ENCODE measurements around the gene ITGAD. TPM values are rescaled to one million over a fixed set of nuclear protein-coding genes. Genes with fewer than 3 reads are reported as not detected.

The ITGAD gene
- polyA plus RNA-seq, 2 of the 4 experiments (the other 2 are of a cell fraction) = not detected

- Histone ChIP-seq H3K4me3 (no peak overlapping the region), H3K4me1 (no peaks in the 10 kb centered on the region), H3K4me2 (no peak overlapping the region), H3K27ac (no peak overlapping the region), H3K9me3 (no peaks in the 10 kb centered on the region)
- ChIA-PET CTCF (interaction anchor here (1.1 to 4.8 kb wide), 4 partner anchors 12 to 29 kb away, joined by 3 to 33 read pairs (median 8); partner anchors contain the start of genes ARMC5 and ZNF843), POLR2A (no interaction called here)
- no peak for FAIRE-seq
- ATAC-seq = no peak
- DNase-seq (ENCODE audit: low read depth in 1 of 2, low spot score in 1 of 2) = no peak
- no peak for TF ChIP-seq HOXB13 (CRISPR knock-in tag; IDR thresholded peaks at IDR 0.05; ENCODE audit: low read depth)
- TF ChIP-seq FOSL2 (IDR thresholded peaks at IDR 0.05) = no peak
- no peak for TF ChIP-seq FOSL2 (CRISPR knock-in tag; IDR thresholded peaks at IDR 0.05)
- TF ChIP-seq E2F6 (IDR thresholded peaks at IDR 0.05; ENCODE audit: borderline replicate concordance, low read depth) = no peak
- no peak for TF ChIP-seq CHD4 (IDR thresholded peaks at IDR 0.05; ENCODE audit: borderline replicate concordance)
- TF ChIP-seq SMC3 (IDR thresholded peaks at IDR 0.05) = no peak
- TF ChIP-seq HES2 (IDR thresholded peaks at IDR 0.05) = no peak
- TF ChIP-seq MYC (IDR thresholded peaks at IDR 0.05; ENCODE audit: borderline replicate concordance, low read length) = no peak
- no peak for TF ChIP-seq CTCF (IDR thresholded peaks at IDR 0.05)
- TF ChIP-seq TP53 (CRISPR knock-in tag; IDR thresholded peaks at IDR 0.05) = no peak
- no peak for TF ChIP-seq KDM5A (IDR thresholded peaks at IDR 0.05)
- no peak for TF ChIP-seq ZC3H11A (IDR thresholded peaks at IDR 0.05)
- TF ChIP-seq HDAC2 (IDR thresholded peaks at IDR 0.05) = no peak
- TF ChIP-seq NR3C1 (IDR thresholded peaks at IDR 0.05) = no peak
- no peak for TF ChIP-seq EP300 (IDR thresholded peaks at IDR 0.05)
- no peak for TF ChIP-seq JUN (IDR thresholded peaks at IDR 0.05)
- 12% methylated on average over 1 of the region's 1 CpG for WGBS (ENCODE audit: missing lambda C conversion rate)
These were observed 36.2 kb downstream of the ITGAD start for GRCh38 chr16:31429314-31429713.

- Histone ChIP-seq H3K27ac (no peak overlapping the region), H3K9me3 (no peaks in the 10 kb centered on the region), H3K4me1 (no peaks in the 10 kb centered on the region), H3K4me3 (no peak overlapping the region), H3K4me2 (no peak overlapping the region)
- POLR2A ChIA-PET = no interaction called here
- CTCF ChIA-PET = interaction anchor here (0.7 to 4.8 kb wide), 3 partner anchors 11 to 445 kb away, joined by 3 to 33 read pairs (median 11); partner anchors contain the start of gene ZNF843
- no peak for ATAC-seq
- FAIRE-seq = no peak
- DNase-seq (ENCODE audit: low read depth in 1 of 2, low spot score in 1 of 2) = no peak
- WGBS (ENCODE audit: missing lambda C conversion rate) = 71% methylated on average over 3 of the region's 3 CpGs
- TF ChIP-seq ZC3H11A (IDR thresholded peaks at IDR 0.05) (no peak), MYC (IDR thresholded peaks at IDR 0.05; ENCODE audit: borderline replicate concordance, low read length) (no peak), PHF8 (IDR thresholded peaks at IDR 0.05; ENCODE audit: borderline replicate concordance, low read depth) (no peak), JUNB (IDR thresholded peaks at IDR 0.05) (no peak), MAFK (IDR thresholded peaks at IDR 0.05; ENCODE audit: partially characterized antibody) (no peak), HMGXB4 (CRISPR knock-in tag; IDR thresholded peaks at IDR 0.05; ENCODE audit: borderline replicate concordance) (no peak), FOXS1 (CRISPR knock-in tag; IDR thresholded peaks at IDR 0.05) (no peak), ELK1 (IDR thresholded peaks at IDR 0.05; ENCODE audit: low read depth, low read length) (no peak), HEYL (CRISPR knock-in tag; IDR thresholded peaks at IDR 0.05) (no peak), NPAS2 (CRISPR knock-in tag; IDR thresholded peaks at IDR 0.05; ENCODE audit: borderline replicate concordance) (no peak), EP300 (IDR thresholded peaks at IDR 0.05) (no peak), ZFP36 (IDR thresholded peaks at IDR 0.05; ENCODE audit: borderline replicate concordance, partially characterized antibody) (no peak), KDM1A (IDR thresholded peaks at IDR 0.05; ENCODE audit: low read depth) (no peak), HOXB13 (CRISPR knock-in tag; IDR thresholded peaks at IDR 0.05; ENCODE audit: low read depth) (no peak)
These were observed 36.7 kb downstream of the ITGAD start for GRCh38 chr16:31429796-31430195.
